OCI-LY1 (cell line): ENCODE measurements around the gene SORT1.

Experiments
- H2AFZ ChIP-seq: fragments of 200-600 bp; sonication (generic), shearing (Covaris generic); 2 replicates; pipeline ENCODE4 v1.6.0; 2014; ENCODE audit warnings: antibody characterized with exemption, mild to moderate bottlenecking, low read length
- H3F3A ChIP-seq: fragments of 200-600 bp; sonication (generic), shearing (Covaris generic); 2 replicates; pipeline ENCODE4 v1.6.0; 2014; ENCODE audit warnings: mild to moderate bottlenecking, antibody characterized with exemption, low read length, moderate library complexity; ENCODE audit not compliant: insufficient read depth
- H3K27ac ChIP-seq: fragments of 200-600 bp; sonication (generic); 2 replicates; pipeline ENCODE4 v1.5.1; 2014; ENCODE audit warnings: low read length, mixed run types, mild to moderate bottlenecking, low read depth; ENCODE audit not compliant: poor library complexity, severe bottlenecking
- H3K27me3 ChIP-seq: fragments of 200-600 bp; sonication (generic); 2 replicates; pipeline ENCODE4 v1.6.0; 2014; ENCODE audit warnings: antibody characterized with exemption, mild to moderate bottlenecking, low read length, moderate library complexity; ENCODE audit not compliant: insufficient read depth
- H3K36me3 ChIP-seq: fragments of 200-600 bp; sonication (generic); 2 replicates; pipeline ENCODE4 v1.6.1; 2014; ENCODE audit warnings: mild to moderate bottlenecking, antibody characterized with exemption, low read length, moderate library complexity, mixed read lengths; ENCODE audit not compliant: insufficient read depth
- H3K4me1 ChIP-seq: fragments of 200-600 bp; sonication (generic); 2 replicates; pipeline ENCODE4 v1.5.1; 2014; ENCODE audit warnings: mild to moderate bottlenecking, low read length, moderate library complexity; ENCODE audit not compliant: insufficient read depth, severe bottlenecking
- H3K4me2 ChIP-seq: fragments of 200-600 bp; sonication (generic), shearing (Covaris generic); 2 replicates; pipeline ENCODE4 v1.6.1; 2014; ENCODE audit warnings: low read length
- H3K4me3 ChIP-seq: fragments of 200-600 bp; sonication (generic); 2 replicates; pipeline ENCODE4 v1.5.1; 2014; ENCODE audit warnings: low read length, low read depth, mild to moderate bottlenecking, mixed read lengths; ENCODE audit not compliant: poor library complexity, severe bottlenecking
- H3K79me2 ChIP-seq: fragments of 200-600 bp; shearing (Covaris generic); 2 replicates; pipeline ENCODE4 v1.6.1; 2016; ENCODE audit warnings: mixed run types, low read length, mixed read lengths; ENCODE audit not compliant: insufficient read depth
- H3K9ac ChIP-seq: fragments of 200-600 bp; sonication (generic), shearing (Covaris generic); 2 replicates; pipeline ENCODE4 v1.6.1; 2014; ENCODE audit warnings: mild to moderate bottlenecking, low read length, mixed read lengths
- H3K9me2 ChIP-seq: fragments of 200-600 bp; sonication (generic), shearing (Covaris generic); 2 replicates; pipeline ENCODE4 v1.6.1; 2014; ENCODE audit warnings: low read depth, mild to moderate bottlenecking, low read length, mixed read lengths
- H3K9me3 ChIP-seq: fragments of 200-600 bp; shearing (Covaris generic); 2 replicates; pipeline ENCODE4 v1.6.1; 2014; ENCODE audit warnings: low read length, mixed read lengths
- H4K20me1 ChIP-seq: fragments of 200-600 bp; sonication (generic), shearing (Covaris generic); 2 replicates; pipeline ENCODE4 v1.6.0; 2016; ENCODE audit warnings: mild to moderate bottlenecking, low read length; ENCODE audit not compliant: insufficient read depth
- CTCF ChIP-seq: fragments of 200-600 bp; sonication (generic), shearing (Covaris generic); IDR thresholded peaks from 2 replicates; pipeline ENCODE4 v1.5.1; 2017; ENCODE audit warnings: mild to moderate bottlenecking, antibody characterized with exemption, low read length, moderate library complexity, mixed read lengths
- EZH2 ChIP-seq: fragments of 200-600 bp; sonication (generic), shearing (Covaris generic); IDR thresholded peaks from 2 replicates; pipeline ENCODE4 v1.8.0; 2017; ENCODE audit warnings: borderline replicate concordance, mixed run types, mild to moderate bottlenecking, antibody characterized with exemption, low read length, moderate library complexity, mixed read lengths

Gene SORT1

GRCh38 chr1:109264379-109264755 lies 133.4 kb downstream of the SORT1 start:
- H3K4me3 ChIP-seq = no peak overlapping the region
- H3K27ac ChIP-seq = no peak overlapping the region
- no peaks in the 10 kb centered on the region; the same call in 1 of the 2 replicates for H3K36me3 ChIP-seq
- no peaks in the 10 kb centered on the region; the same call in 1 of the 2 replicates for H3K27me3 ChIP-seq
- H3K4me2 ChIP-seq = no peak overlapping the region
- H3K9me2 ChIP-seq = no peaks in the 10 kb centered on the region
- no peak for TF ChIP-seq EZH2
- TF ChIP-seq CTCF = no peak
- no peaks in the 10 kb centered on the region for H3F3A ChIP-seq
- H3K9me3 ChIP-seq = no peaks in the 10 kb centered on the region
- no peaks in the 10 kb centered on the region for H4K20me1 ChIP-seq
- no peak overlapping the region for H3K9ac ChIP-seq
- H3K4me1 ChIP-seq = no peaks in the 10 kb centered on the region
- no peaks in the 10 kb centered on the region for H3K79me2 ChIP-seq
- H2AFZ ChIP-seq = no peak overlapping the region

- Histone ChIP-seq H3K36me3 (no peaks in the 10 kb centered on the region; the same call in 1 of the 2 replicates), H2AFZ (no peak overlapping the region)
Measured at GRCh38 chr1:109263597-109264378, 133.9 kb downstream of the SORT1 start.

GRCh38 chr1:109263234-109263596 lies 134.5 kb downstream of the SORT1 start:
- Histone ChIP-seq H3K9me3 (no peaks in the 10 kb centered on the region), H3K36me3 (no peaks in the 10 kb centered on the region), H3K4me3 (no peak overlapping the region), H4K20me1 (no peaks in the 10 kb centered on the region), H3K9ac (no peak overlapping the region), H3K79me2 (no peaks in the 10 kb centered on the region), H3K27ac (no peak overlapping the region), H3K4me1 (no peaks in the 10 kb centered on the region), H3K27me3 (no peaks in the 10 kb centered on the region), H3K4me2 (peak overlapping the region; percentile 31; the same call in 1 of the 2 replicates), H3F3A (no peaks in the 10 kb centered on the region), H3K9me2 (no peaks in the 10 kb centered on the region), H2AFZ (no peak overlapping the region)
- no peak for TF ChIP-seq CTCF
- no peak for TF ChIP-seq EZH2

More at GRCh38 chr1:109263597-109264378, 133.9 kb downstream of the SORT1 start:
- Histone ChIP-seq H3K27ac (no peak overlapping the region), H3K4me3 (no peak overlapping the region), H3K4me1 (no peaks in the 10 kb centered on the region), H3K9ac (no peak overlapping the region), H3K27me3 (no peaks in the 10 kb centered on the region; the same call in 1 of the 2 replicates), H3K9me3 (no peaks in the 10 kb centered on the region), H3F3A (no peaks in the 10 kb centered on the region), H4K20me1 (no peaks in the 10 kb centered on the region), H3K79me2 (no peaks in the 10 kb centered on the region), H3K4me2 (peak overlapping the region; percentile 31; the same call in 1 of the 2 replicates), H3K9me2 (no peaks in the 10 kb centered on the region)
- no peak for TF ChIP-seq EZH2
- TF ChIP-seq CTCF = peak; percentile 98
